Measurements from ENCODE around the gene ACTR10.

GRCh38 chr14:58285132-58285531 lies 85.2 kb downstream of the ACTR10 start:
- TF ChIP-seq CTCF (IDR thresholded peaks at IDR 0.05; ENCODE audit: insufficient read depth, low read length) (no peak), POLR2AphosphoS5 (IDR thresholded peaks at IDR 0.05; ENCODE audit: low read depth) (no peak), REST (IDR thresholded peaks at IDR 0.05; ENCODE audit: insufficient replicate concordance, low read depth) (no peak), SPI1 (IDR thresholded peaks at IDR 0.05; ENCODE audit: borderline replicate concordance, low read depth) (no peak)
